GM18868 (cell line): ENCODE measurements around the gene GPBAR1.
"Not testable (repeated sequence)": the region's sequence is repeated elsewhere in the genome, so short reads cannot be mapped to it uniquely, and the experiment has no call there.

Source experiments
- ATAC-seq: cut with Tn5 transposase; IDR thresholded peaks from one replicate; pipeline ENCODE4 v1.9.1; 2021; ENCODE audit warnings: mild to moderate bottlenecking, moderate library complexity; ENCODE audit not compliant: unreplicated experiment

GPBAR1 gene

GRCh38 chr2:218305383-218305782 lies 44.6 kb downstream of the GPBAR1 start:
- ATAC-seq = no peak

GRCh38 chr2:218306184-218306920 lies 45.5 kb downstream of the GPBAR1 start:
- no peak for ATAC-seq

- no peak for ATAC-seq
Measured at GRCh38 chr2:218307415-218308090, 46.7 kb downstream of the GPBAR1 start.

- ATAC-seq = no peak
Measured at GRCh38 chr2:218310853-218311540, 50.2 kb downstream of the GPBAR1 start.

- ATAC-seq = not testable (repeated sequence)
Measured at GRCh38 chr2:218311541-218312266, 50.9 kb downstream of the GPBAR1 start.

- ATAC-seq = no peak
Measured at GRCh38 chr2:218312267-218312756, 51.5 kb downstream of the GPBAR1 start.

- ATAC-seq = no peak
Measured at GRCh38 chr2:218313356-218313755, 52.5 kb downstream of the GPBAR1 start.
